ENCODE data around the gene ZFAND2B. TPM values are rescaled to one million over a fixed set of nuclear protein-coding genes. Genes with fewer than 3 reads are reported as not detected.

Gene ZFAND2B
- polyA plus RNA-seq, 1 of the 3 experiments (the other 2 are of a cell fraction) = 39.9 TPM

GRCh38 chr2:219177552-219178376 lies 28.8 kb upstream of the ZFAND2B start, which contains the start of gene RETREG2:
Gene RETREG2, plus strand, starts transcription at chr2:219178275. Its CDS starts 78 bp downstream, at chr2:219178353.
- under 1% methylated on average over 20 of the region's 67 CpGs for WGBS (ENCODE audit: low lambda C conversion rate)
- CTCF ChIA-PET = interaction anchor here (0.6 to 8.7 kb wide), 9 partner anchors 7 to 280 kb away, joined by 3 to 104 read pairs (median 9); partner anchors contain the start of genes NHEJ1, SLC23A3 and ZFAND2B
- TF ChIP-seq ELF1 (IDR thresholded peaks at IDR 0.05) (peak; percentile 39; the same call in 1 of the 2 replicates), USF2 (IDR thresholded peaks at IDR 0.05; ENCODE audit: borderline replicate concordance, low read depth, low read length) (peak; percentile 97), MEF2A (IDR thresholded peaks at IDR 0.05; ENCODE audit: borderline replicate concordance, low read depth) (no peak), NFIC (IDR thresholded peaks at IDR 0.05; ENCODE audit: borderline replicate concordance) (no peak), RXRA (IDR thresholded peaks at IDR 0.05; ENCODE audit: borderline replicate concordance, low read depth) (no peak), PBX3 (IDR thresholded peaks at IDR 0.05) (peak; percentile 28; the same call in 1 of the 2 replicates), GABPA (IDR thresholded peaks at IDR 0.05; ENCODE audit: low read depth) (peak; percentile 68), FOXM1 (IDR thresholded peaks at IDR 0.05; ENCODE audit: low read depth) (no peak), SMC3 (IDR thresholded peaks at IDR 0.05; ENCODE audit: low read depth, low read length) (no peak), EZH2phosphoT487 (IDR thresholded peaks at IDR 0.05; ENCODE audit: borderline replicate concordance, low read depth) (no peak), IRF3 (IDR thresholded peaks at IDR 0.05; ENCODE audit: low read depth, low read length) (no peak), RAD21 (IDR thresholded peaks at IDR 0.05; ENCODE audit: low read length) (no peak), POLR2AphosphoS5 (IDR thresholded peaks at IDR 0.05; ENCODE audit: low read depth, low read length) (peak; percentile 89), RCOR1 (IDR thresholded peaks at IDR 0.05; ENCODE audit: low read length) (peak; percentile 57), CTCF (IDR thresholded peaks at IDR 0.05) (peak; percentile 39), JUND (IDR thresholded peaks at IDR 0.05) (no peak), MXI1 (IDR thresholded peaks at IDR 0.05; ENCODE audit: low read depth, low read length) (no peak; the same call in none of the 2 replicates), ZBTB33 (IDR thresholded peaks at IDR 0.05; ENCODE audit: borderline replicate concordance, low read depth) (no peak), REST (IDR thresholded peaks at IDR 0.05; ENCODE audit: low read depth, low read length) (no peak), EP300 (IDR thresholded peaks at IDR 0.05; ENCODE audit: borderline replicate concordance in 1 of 2, low read depth in 1 of 2, low read length in 1 of 2) (0 out of 4 replicates have a peak, but pooled peaks have one; percentile 12 to 21), FOXJ3 (CRISPR knock-in tag; IDR thresholded peaks at IDR 0.05) (no peak)

More at GRCh38 chr2:219177552-219178376, 28.8 kb upstream of the ZFAND2B start, which contains the start of gene RETREG2:
- peaks cover 4% of the 10 kb centered on the region for H3F3A ChIP-seq (replicated peaks; ENCODE audit: insufficient read depth)
- peak within 1 kb of the TSS; percentile 96 for H3K4me2 ChIP-seq
- H3K79me2 ChIP-seq (ENCODE audit: insufficient read depth) = peaks cover 38% of the 10 kb centered on the region
- peaks cover 10% of the 10 kb centered on the region for H4K20me1 ChIP-seq (ENCODE audit: insufficient read depth)
- H3K36me3 ChIP-seq (replicated peaks in 1 of 2; ENCODE audit: control insufficient read depth in 1 of 2, insufficient read depth in 2 of 2, low read length in 1 of 2) = peaks cover 38 to 54% of the 10 kb centered on the region in 2 experiments
- peaks cover 0 to 17% of the 10 kb centered on the region in 2 experiments; a peak in 2 of 4 replicates for H3K4me1 ChIP-seq (ENCODE audit: control insufficient read depth in 1 of 2, insufficient read depth in 2 of 2, low read depth in 1 of 2, low read length in 1 of 2)
- H3K9me2 ChIP-seq = no peaks in the 10 kb centered on the region
- peak within 1 kb of the TSS; percentile 95 to 97 for H3K27ac ChIP-seq (ENCODE audit: low read depth in 2 of 2, low read length in 1 of 2)
- DNase-seq = peak; percentile 99
- peak within 1 kb of the TSS; percentile 80 to 89 for H3K4me3 ChIP-seq (ENCODE audit: low read depth in 2 of 2, low read length in 1 of 2)
- H3K9ac ChIP-seq = peak within 1 kb of the TSS; percentile 77
- POLR2A ChIA-PET = interaction anchor here (1.1 to 2.2 kb wide), 3 partner anchors 52 to 307 kb away, joined by 3 to 8 read pairs (median 6); partner anchors contain the start of genes ANKZF1, ATG9A and DNAJB2
- no peaks in the 10 kb centered on the region for H3K27me3 ChIP-seq (ENCODE audit: insufficient read depth)
- no peaks in the 10 kb centered on the region for H3K9me3 ChIP-seq
- peak within 1 kb of the TSS; percentile 91 for H2AFZ ChIP-seq (ENCODE audit: low read depth)

Measured in SK-N-SH (cell line).